Dendritic cell treated with granulocyte-macrophage colony-stimulating factor and Interleukin-4, amounts not matched to agents 40 ng/mL and 50 ng/mL, for 4 days (primary cell): Measurements from ENCODE around the gene CREBL2.

ENCODE experiments used
- H3K27ac Mint-ChIP-seq: one replicate; pipeline ENCODE4 v1.8.0; 2022; ENCODE audit warnings: mild to moderate bottlenecking, mixed read lengths
- H3K27me3 Mint-ChIP-seq: one replicate; pipeline ENCODE4 v1.8.0; 2022; ENCODE audit warnings: mild to moderate bottlenecking, mixed read lengths
- H3K36me3 Mint-ChIP-seq: one replicate; pipeline ENCODE4 v1.8.0; 2022; ENCODE audit warnings: low read depth, mixed read lengths
- H3K4me1 Mint-ChIP-seq: one replicate; pipeline ENCODE4 v1.8.0; 2022; ENCODE audit warnings: low read depth, mixed read lengths
- H3K4me3 Mint-ChIP-seq: one replicate; pipeline ENCODE4 v1.8.0; 2022; ENCODE audit warnings: mild to moderate bottlenecking, moderate library complexity, mixed read lengths
- H3K9me3 Mint-ChIP-seq: one replicate; pipeline ENCODE4 v1.8.0; 2022; ENCODE audit warnings: mixed read lengths
- intact Hi-C: fragments of 100-400 bp; cut with micrococcal nuclease; formaldehyde crosslinking; loops from one replicate; pipeline ENCODE4 v1.15.0; 2022

Gene CREBL2

DNA sequence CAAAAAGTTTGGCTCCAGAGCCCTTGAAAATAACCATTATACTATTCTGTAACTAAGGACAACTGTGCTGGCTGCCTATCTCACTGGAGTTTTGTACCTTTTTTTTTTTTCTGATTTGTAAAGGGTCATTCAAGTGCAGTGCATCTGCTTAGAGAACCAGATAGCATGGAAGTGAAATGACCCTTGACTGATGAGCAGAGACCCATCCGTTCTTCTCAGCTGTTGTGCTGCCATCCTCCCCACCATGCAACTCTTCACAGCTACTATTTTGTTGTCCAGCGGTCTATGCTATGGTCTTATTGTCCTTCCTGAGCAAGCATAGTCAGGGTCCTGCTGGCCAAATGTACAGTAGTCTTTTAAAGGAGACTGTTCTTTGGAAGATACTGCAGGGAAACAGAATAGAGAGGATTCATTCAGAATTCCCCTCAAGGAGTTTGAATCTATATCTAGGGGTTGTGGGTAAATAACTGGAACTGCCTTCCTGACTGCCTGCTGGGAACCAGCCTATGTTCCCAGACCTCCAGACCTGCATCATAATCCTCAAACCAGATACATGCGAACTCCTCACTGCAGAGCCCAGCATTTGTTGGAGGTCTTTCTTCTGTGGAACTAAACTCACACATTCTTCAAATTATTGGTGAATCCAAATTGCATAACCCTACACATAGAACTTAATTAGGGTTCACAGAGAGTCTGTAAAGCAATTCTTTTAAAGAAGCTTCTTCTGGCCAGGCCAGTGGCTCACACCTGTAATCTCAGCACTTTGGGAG lies 43.2 kb downstream of the CREBL2 start:
- H3K36me3 Mint-ChIP-seq = no peaks in the 10 kb centered on the region
- H3K4me1 Mint-ChIP-seq = peaks cover 20% of the 10 kb centered on the region
- no peak overlapping the region for H3K4me3 Mint-ChIP-seq
- no peaks in the 10 kb centered on the region for H3K27me3 Mint-ChIP-seq
- H3K9me3 Mint-ChIP-seq = peaks cover 14% of the 10 kb centered on the region
- H3K27ac Mint-ChIP-seq = peak overlapping the region; percentile 41
- intact Hi-C loops = loop anchor here (1.0 to 5.0 kb wide), 3 partner anchors 37 to 92 kb away; partner anchors contain the start of gene CREBL2

DNA sequence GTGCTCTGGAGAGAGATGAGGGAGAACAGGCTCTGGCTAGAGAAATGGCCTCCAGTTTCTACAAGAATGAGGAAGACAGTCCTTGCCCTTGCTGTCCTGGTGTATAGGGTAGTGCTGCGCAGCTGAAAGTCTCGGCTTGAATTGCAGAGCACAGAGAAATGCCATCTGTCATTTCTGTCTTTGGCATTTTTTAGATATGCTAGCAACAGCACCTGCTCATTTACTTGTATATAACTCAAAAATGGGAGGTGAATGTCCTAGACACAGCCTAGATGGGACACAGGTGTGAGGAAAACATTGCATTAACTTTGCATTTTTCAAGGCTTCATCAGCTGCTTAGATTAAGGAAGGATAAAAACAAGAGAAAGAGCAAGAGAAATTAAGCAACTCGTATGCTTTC lies 48.5 kb downstream of the CREBL2 start:
- intact Hi-C loops = no loop called here
- Mint-ChIP-seq H3K4me1 (peaks cover 6% of the 10 kb centered on the region), H3K9me3 (no peaks in the 10 kb centered on the region), H3K27me3 (no peaks in the 10 kb centered on the region), H3K36me3 (no peaks in the 10 kb centered on the region), H3K27ac (no peak overlapping the region), H3K4me3 (no peak overlapping the region)

DNA sequence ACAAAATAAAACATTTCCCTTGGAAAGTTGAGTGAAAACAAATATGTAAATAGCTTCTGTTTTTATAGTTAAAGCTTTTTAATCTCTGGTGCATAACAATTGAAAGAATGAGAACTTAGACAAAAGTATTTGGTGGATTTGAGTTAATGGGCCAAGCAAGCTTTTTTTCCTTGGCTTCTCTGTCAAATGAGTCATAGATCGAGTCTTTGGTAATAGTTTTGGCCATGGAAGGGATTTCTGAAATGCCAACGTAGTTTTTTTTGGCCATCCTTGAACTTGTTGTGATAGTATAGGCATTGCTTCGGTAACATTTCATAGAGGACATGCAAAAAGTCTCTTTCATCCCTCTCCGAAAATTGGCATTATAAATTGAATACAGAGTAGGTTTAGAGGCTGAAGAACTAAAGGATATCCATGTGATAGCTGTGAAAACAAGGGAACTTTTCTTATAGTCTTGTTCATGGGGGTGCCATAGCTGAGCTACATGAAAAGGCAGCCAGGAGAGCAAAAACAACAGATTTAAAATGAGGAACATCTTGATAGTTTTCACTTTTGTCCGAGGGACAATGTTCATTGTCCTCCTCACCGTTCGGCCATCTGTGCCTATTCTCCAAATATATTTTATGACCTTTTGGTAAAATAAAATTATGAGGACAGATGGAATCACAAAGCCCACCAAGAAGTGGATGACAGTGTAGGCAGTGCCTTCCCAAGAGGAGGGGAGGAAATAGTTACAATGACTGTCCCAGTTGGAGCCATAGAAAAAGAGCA lies 49.6 kb downstream of the CREBL2 start:
- H3K4me3 Mint-ChIP-seq = no peak overlapping the region
- no peaks in the 10 kb centered on the region for H3K9me3 Mint-ChIP-seq
- H3K27ac Mint-ChIP-seq = no peak overlapping the region
- intact Hi-C loops = no loop called here
- no peaks in the 10 kb centered on the region for H3K4me1 Mint-ChIP-seq
- H3K36me3 Mint-ChIP-seq = no peaks in the 10 kb centered on the region
- peaks cover 1% of the 10 kb centered on the region for H3K27me3 Mint-ChIP-seq

DNA sequence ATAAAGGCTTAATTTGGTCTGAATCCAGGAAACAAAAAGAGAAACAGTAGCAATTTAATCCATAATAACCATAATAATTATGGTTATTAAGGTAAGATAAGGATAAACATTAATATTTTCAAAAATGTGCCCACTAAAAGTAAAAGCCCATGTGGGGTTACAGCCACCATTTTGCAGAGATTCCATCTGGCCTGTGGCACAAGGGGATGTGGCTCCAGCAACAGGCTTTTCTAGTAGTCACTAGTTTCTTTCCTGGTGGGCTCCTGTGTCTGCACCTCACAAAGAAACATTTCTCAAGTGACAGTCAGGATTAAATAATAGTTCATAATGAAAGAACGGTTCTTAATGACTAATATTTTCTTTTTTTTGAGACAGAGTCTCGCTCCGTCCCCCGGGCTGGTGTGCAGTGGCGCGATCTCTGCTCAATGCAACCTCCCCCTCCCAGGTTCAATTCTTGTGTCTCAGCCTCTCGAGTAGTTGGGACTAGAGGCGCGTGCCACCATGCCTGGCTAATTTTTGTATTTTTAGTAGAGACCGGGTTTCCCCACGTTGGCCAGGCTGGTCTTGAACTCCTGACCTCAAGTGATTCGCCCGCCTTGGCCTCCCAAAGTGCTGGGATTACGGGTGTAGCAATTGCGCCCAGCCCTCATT lies 52.1 kb downstream of the CREBL2 start:
- H3K9me3 Mint-ChIP-seq = no peaks in the 10 kb centered on the region
- no peaks in the 10 kb centered on the region for H3K36me3 Mint-ChIP-seq
- H3K4me1 Mint-ChIP-seq = no peaks in the 10 kb centered on the region
- H3K4me3 Mint-ChIP-seq = no peak overlapping the region
- H3K27ac Mint-ChIP-seq = no peak overlapping the region
- intact Hi-C loops = no loop called here
- H3K27me3 Mint-ChIP-seq = peaks cover 1% of the 10 kb centered on the region

DNA sequence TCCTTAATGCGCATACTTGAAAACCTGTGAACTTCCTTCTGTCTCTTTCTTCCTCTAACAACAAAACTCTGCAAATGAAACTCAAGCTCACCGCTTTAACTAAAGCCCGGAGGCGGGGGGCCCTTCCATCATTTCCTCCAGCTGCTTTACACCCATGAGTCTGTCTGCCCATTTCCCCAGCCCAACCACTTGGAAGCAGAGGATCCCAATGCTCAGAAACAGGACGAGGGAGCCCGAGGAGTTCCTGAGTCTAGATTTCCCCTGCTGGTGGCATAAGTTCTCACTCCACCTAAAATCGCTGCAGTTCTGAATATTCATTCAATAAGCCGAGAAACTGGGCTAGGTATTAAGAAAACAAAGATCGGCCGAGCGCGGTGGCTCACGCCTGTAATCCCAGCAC lies 53.5 kb downstream of the CREBL2 start:
- Mint-ChIP-seq H3K27me3 (peaks cover 1% of the 10 kb centered on the region), H3K27ac (no peak overlapping the region), H3K36me3 (no peaks in the 10 kb centered on the region), H3K4me1 (no peaks in the 10 kb centered on the region), H3K9me3 (no peaks in the 10 kb centered on the region), H3K4me3 (no peak overlapping the region)
- intact Hi-C loops = no loop called here

DNA sequence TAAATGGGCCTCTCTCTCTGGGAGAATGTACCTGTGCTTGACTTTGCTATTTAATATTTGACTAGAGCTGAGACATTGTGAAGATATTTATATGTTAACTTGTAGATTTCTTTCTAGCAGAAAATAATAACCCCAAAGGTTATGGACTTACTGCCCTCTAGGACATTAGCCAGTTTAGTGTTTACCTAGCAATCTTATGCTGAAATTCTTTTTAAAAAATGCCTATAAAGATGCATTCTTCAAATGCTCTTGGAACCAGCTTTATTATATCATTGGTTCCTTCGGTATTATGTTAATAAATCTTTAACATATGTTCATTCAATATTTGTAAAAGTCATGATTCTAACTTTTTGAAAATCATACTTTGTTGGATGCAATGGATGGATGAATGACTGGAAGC lies 56.3 kb downstream of the CREBL2 start:
- H3K4me1 Mint-ChIP-seq = no peaks in the 10 kb centered on the region
- intact Hi-C loops = no loop called here

DNA sequence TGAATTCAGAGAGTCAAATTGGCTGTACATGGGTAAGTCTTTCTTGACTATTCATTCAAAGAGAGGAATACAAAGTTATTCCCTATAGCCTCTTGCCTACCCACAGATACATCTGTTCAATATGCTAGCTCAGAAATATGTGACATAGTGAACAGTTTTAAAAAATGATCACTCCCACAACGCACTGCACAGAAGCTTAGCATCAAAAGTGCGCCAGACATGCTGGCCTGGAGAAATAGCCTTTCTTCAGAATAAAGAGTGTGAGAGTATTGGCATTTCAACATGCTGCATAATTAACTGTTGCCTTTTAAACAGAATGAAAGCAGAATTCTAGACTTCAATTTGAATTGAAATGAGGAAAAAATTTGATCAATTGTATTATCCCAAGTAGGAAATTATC lies 57.3 kb downstream of the CREBL2 start:
- H3K27me3 Mint-ChIP-seq = peaks cover 1% of the 10 kb centered on the region
- no peaks in the 10 kb centered on the region for H3K9me3 Mint-ChIP-seq
- no peaks in the 10 kb centered on the region for H3K4me1 Mint-ChIP-seq

More for the DNA sequence above, 56.3 kb downstream of the CREBL2 start:
- H3K36me3 Mint-ChIP-seq = no peaks in the 10 kb centered on the region
- H3K4me3 Mint-ChIP-seq = no peak overlapping the region
- peaks cover 1% of the 10 kb centered on the region for H3K27me3 Mint-ChIP-seq
- no peak overlapping the region for H3K27ac Mint-ChIP-seq
- H3K9me3 Mint-ChIP-seq = no peaks in the 10 kb centered on the region

DNA sequence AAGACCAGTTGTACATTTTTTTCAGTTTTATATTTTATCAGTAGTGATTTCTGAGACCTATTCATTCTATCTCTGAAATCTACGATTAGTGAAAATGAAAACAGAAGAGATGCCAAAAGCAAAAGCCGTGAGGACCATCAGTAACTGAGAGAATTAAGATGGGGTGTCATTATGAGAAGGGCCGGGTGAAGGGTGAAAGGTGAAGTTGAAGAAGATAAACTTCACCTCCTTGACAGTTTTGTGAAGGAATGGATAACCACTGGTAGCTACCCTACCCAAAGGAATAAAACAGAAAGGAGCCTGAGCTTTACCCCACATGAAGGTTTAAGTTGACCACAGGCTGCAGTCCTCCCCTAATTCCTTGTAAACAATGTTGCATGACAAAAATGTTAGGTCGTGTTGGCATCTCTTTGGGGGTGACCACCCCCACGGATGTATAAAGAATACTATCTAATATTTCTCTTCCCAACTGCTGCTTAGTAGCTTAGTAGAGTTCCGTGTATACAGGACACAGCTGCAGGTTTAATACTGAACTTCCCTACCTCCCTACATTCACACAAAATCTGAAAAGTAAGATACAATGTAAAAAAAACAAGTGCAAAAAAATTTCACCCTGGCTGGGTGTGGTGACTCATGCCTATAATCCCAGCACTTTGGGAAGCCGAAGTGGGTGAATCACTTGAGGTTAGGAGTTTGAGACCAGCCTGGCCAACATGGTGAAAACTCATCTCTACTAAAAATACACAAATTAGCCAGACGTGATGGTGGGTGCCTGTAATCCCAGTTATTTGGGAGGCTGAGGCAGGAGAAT lies 60.4 kb downstream of the CREBL2 start:
- no peaks in the 10 kb centered on the region for H3K9me3 Mint-ChIP-seq
- H3K4me3 Mint-ChIP-seq = no peak overlapping the region
- no peaks in the 10 kb centered on the region for H3K27me3 Mint-ChIP-seq
- H3K4me1 Mint-ChIP-seq = no peaks in the 10 kb centered on the region
- H3K36me3 Mint-ChIP-seq = no peaks in the 10 kb centered on the region
- intact Hi-C loops = no loop called here
- no peak overlapping the region for H3K27ac Mint-ChIP-seq

More for the DNA sequence above, 57.3 kb downstream of the CREBL2 start:
- Mint-ChIP-seq H3K4me3 (no peak overlapping the region), H3K27ac (no peak overlapping the region), H3K36me3 (no peaks in the 10 kb centered on the region)
- intact Hi-C loops = no loop called here

DNA sequence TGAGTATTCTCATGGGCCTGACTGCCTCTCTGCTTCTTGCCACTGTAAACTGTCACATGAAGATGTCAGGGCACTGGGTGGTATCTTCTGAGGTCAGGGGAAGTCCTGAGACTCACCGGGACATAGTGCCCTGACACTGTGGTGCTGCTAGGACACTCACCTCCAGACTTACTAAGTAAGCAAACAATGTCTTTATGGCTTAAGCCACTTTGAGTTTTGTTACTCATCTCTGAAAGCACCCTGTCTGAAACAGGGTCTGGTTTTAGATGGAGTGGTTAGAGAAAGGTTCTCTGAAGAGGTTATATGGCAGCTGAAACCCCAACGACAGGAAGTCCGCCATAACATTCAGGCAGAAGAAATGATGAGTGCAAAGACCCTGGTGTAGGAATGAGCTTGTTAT lies 61.6 kb downstream of the CREBL2 start:
- no peaks in the 10 kb centered on the region for H3K4me1 Mint-ChIP-seq
- intact Hi-C loops = no loop called here
- H3K9me3 Mint-ChIP-seq = no peaks in the 10 kb centered on the region
- no peak overlapping the region for H3K4me3 Mint-ChIP-seq
- no peaks in the 10 kb centered on the region for H3K27me3 Mint-ChIP-seq
- H3K27ac Mint-ChIP-seq = no peak overlapping the region
- H3K36me3 Mint-ChIP-seq = no peaks in the 10 kb centered on the region

DNA sequence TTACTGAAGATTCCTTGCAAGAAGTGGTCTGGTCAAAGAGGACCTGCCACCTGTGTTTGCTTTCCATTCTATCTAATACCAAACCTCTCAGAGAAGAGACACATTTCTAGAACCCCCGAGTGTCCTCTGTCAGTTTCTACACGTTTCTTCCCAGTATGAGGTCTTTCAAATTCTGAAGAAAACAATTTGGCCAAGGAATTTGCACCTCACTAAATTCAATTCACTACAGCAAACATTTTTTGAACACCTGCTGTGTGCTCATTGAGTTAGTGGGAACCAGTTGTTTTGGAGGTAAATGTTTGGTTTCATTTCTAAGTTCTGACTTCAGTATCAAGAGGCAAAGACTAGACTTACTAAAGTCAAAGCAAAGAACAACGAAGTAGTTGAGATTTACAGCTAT lies 64.9 kb downstream of the CREBL2 start:
- intact Hi-C loops = no loop called here
- no peaks in the 10 kb centered on the region for H3K36me3 Mint-ChIP-seq

DNA sequence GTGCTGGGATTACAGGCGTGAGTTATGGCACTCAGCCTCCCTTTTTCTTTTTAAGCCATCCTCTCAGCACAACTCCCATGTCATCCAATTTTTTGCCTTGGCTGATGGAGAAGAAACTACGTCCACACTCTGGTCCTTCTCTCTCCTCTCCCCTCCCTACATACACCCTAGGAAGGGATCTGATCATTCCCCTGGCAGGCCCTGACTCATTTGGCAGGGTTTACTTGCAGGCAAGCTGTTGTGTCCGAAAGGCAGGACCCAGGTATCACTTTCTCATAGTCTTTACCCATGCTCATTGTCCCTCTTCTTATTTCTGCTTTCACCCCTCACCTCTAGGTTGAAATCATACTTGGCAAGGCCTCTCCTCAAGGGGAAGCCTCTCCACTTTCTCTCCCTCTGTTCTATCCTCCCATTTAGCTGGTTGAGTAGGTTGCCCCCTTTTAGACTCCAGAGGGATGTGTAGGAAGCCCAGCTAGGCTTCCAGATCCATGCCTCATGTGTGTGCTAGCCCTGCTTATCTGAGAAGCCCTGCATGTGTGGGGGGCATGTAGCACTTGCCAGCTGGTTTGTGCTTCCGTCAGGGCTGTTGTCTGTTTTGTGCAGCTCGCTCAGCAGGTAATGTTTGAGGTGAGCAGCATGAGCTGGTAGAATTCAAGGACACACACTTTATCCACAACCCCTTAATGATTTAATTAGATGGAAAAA lies 69.5 kb downstream of the CREBL2 start:
- Mint-ChIP-seq H3K4me1 (peaks cover 10% of the 10 kb centered on the region), H3K27me3 (peaks cover 5% of the 10 kb centered on the region), H3K9me3 (no peaks in the 10 kb centered on the region), H3K27ac (no peak overlapping the region), H3K36me3 (no peaks in the 10 kb centered on the region), H3K4me3 (no peak overlapping the region)
- intact Hi-C loops = no loop called here

More for the DNA sequence above, 64.9 kb downstream of the CREBL2 start:
- H3K9me3 Mint-ChIP-seq = no peaks in the 10 kb centered on the region
- no peak overlapping the region for H3K4me3 Mint-ChIP-seq
- no peak overlapping the region for H3K27ac Mint-ChIP-seq
- H3K27me3 Mint-ChIP-seq = no peaks in the 10 kb centered on the region
- H3K4me1 Mint-ChIP-seq = no peaks in the 10 kb centered on the region

DNA sequence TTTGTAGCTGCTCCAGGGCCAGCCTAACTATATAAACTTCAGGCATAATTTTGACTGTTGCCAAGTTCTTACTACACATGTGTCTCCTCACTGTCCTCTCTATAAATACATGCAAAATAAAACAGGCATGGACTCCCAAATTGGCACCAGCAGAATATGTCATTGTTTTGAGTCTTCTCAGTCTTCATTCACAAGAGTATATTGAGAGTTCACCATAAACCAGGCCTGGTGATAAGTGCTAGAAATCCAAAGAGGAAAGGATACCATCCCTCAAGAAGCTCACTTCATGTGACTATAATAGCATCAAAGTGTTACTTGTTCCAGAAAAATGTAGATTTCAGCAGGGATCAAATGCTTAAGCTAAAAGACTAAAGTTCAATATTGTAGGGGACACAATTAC lies 70.6 kb downstream of the CREBL2 start:
- H3K4me1 Mint-ChIP-seq = peaks cover 10% of the 10 kb centered on the region
- no peaks in the 10 kb centered on the region for H3K36me3 Mint-ChIP-seq
- intact Hi-C loops = no loop called here
- no peak overlapping the region for H3K27ac Mint-ChIP-seq
- peaks cover 5% of the 10 kb centered on the region for H3K27me3 Mint-ChIP-seq
- no peaks in the 10 kb centered on the region for H3K9me3 Mint-ChIP-seq
- H3K4me3 Mint-ChIP-seq = no peak overlapping the region

DNA sequence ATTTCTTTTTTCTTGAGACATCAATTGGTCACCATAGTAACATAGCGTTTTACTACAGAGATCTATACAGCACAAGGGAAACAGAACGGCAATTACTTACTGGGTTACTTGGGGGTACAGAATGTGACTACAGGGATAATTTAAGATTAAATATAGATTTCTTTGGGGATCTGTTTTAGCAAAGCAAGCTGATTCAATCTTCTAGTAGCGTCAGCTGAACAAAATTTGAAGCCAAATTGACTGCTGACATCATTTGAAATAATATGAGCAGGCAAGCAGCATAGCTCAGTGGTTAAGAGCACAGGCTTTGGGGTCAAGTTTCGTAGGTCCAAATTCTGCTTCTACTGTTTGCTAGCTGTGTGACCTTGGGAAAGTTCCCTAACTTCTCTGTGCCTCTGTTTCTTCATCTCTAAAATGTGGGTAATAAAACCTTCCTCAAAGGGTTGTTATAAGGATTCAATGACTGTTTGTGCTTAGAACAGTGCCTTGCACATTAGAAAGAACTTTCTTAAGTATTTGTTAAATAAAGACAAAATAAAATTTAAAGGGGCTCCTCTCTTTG lies 71.5 kb downstream of the CREBL2 start:
- H3K27ac Mint-ChIP-seq = no peak overlapping the region
- H3K4me1 Mint-ChIP-seq = peaks cover 10% of the 10 kb centered on the region
- H3K27me3 Mint-ChIP-seq = peaks cover 5% of the 10 kb centered on the region
- intact Hi-C loops = no loop called here
- no peaks in the 10 kb centered on the region for H3K36me3 Mint-ChIP-seq
- H3K9me3 Mint-ChIP-seq = no peaks in the 10 kb centered on the region
- H3K4me3 Mint-ChIP-seq = no peak overlapping the region
